Measurements from ENCODE around the gene TGFBR3L.
"Not testable (repeated sequence)": the region's sequence is repeated elsewhere in the genome, so short reads cannot be mapped to it uniquely, and the experiment has no call there.

The TGFBR3L gene

GRCh38 chr19:7959211-7959610 is 44.6 kb downstream of the TGFBR3L start:
- ATAC-seq (no peak), DNase-seq (no peak)

DNA sequence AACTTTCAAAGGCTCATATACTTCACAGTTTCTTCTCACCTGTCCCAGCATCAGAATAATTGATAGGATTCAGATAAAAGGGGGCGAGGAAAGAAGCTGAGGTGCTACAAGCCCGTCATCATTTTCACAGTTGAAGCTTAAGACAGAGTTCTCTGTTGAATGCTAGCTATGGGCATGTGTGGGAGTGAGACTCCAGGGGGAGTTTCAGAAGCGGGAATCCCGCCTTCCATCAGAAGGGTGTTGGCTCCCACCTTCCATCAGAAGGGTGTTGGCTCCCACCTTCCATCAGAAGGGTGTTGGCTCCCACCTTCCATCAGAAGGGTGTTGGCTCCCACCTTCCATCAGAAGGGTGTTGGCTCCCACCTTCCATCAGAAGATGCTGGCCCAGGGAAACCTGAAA is 46.5 kb downstream of the TGFBR3L start:
- DNase-seq, ATAC-seq: not testable (repeated sequence)

GRCh38 chr19:7961920-7962626 is 47.4 kb downstream of the TGFBR3L start:
- no peak for ATAC-seq
- no peak for DNase-seq

DNA sequence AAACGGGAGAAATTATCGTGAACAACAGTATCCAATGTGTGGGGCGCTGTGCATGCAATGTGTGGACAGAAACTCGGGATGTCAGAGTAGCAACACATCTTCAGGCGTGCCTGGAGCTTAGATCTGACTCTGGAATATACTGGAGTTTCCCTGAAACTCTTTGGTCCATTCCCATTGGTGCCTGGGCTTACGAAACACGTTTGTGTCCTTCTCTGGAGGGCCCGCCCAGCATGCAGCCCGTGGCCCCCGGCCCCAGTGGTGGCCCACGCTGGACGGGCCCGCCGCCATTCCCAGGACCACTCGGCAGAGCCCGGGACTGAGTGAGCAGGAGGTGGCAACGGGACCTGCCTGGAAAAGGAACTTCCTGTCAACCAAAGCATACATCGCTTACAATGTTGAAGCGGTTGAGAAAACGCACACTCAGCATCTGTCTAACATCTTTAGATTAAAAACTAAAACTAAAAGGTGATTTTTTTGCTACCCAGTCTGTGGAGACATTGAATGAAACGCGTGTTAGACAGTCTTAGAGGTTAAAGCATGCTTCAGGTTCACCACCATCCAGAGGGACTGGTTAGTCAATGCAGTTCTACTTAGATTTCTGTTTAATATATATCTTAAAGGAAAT is 48.1 kb downstream of the TGFBR3L start:
- no peak for DNase-seq
- ATAC-seq, result no peak

DNA sequence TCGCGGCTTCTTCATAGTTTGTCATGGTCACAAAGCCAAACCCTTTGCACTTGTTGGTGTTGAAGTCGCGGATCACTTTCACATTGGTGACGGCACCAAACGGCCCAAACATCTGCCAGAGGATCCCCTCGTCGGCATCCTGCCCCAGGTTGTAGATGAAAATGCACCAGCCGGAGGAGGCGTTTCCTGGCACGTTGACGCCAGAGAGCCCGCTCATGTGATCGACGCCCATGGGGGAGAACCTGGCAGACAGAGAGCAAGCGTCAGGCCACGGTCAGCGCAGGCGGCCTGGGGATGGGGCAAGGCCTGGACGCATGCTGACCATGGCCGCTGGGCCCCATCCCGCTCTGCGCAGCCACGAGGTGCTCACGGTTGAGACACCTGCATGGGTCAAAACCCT is 48.9 kb downstream of the TGFBR3L start:
- ATAC-seq (no peak), DNase-seq (no peak)

DNA sequence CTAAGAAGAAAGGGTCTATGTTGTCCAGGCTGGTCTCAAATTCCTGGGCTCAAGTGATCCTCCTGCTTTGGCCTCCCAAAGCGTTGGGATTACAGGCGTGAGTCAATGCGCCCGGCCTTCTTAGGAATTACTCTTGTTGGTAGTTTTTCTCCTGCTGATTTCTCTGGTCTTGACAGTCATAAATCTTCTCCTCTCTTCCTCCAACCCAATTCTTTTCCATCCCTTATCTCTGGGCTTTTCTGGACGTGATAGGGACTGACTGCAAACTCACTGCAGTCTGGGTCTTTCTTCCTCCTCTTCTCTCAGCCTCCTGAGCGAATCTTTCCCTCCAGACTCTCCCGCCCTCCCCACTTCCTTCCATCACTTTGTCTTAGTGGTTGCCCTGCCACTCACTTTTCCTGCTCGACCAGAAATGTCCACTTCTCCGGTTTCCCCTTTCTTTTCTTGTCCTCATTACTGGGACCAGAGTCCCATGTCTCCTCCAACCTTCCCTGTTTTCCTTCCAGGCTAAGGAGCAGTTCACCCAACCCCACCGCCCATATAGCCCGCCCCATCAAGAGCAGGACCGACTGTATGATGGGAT is 50.7 kb downstream of the TGFBR3L start:
- ATAC-seq (no peak), DNase-seq (no peak)

- ATAC-seq, result no peak
Observed at GRCh38 chr19:7965921-7966665, 51.5 kb downstream of the TGFBR3L start.

GRCh38 chr19:7968008-7968795 is 53.6 kb downstream of the TGFBR3L start:
- no peak for DNase-seq
- ATAC-seq, result peak; percentile 20

More at GRCh38 chr19:7965921-7966665, 51.5 kb downstream of the TGFBR3L start:
- DNase-seq, result no peak
